ENCODE measurements around the gene THOC1.

- TF ChIP-seq CTCF (IDR thresholded peaks at IDR 0.05 in 8 of 11, conservative IDR thresholded peaks at IDR 0.05 in 3 of 11) (no peak), POLR2A (IDR thresholded peaks at IDR 0.05) (no peak)
Measured at GRCh38 chr18:273525-273924, 5.7 kb upstream of the THOC1 start.

Measured in spleen (tissue), 7 donors.